Stimulated activated CD4-positive, alpha-beta T cell treated with anti-CD3 and anti-CD28 coated beads, Interleukin-1b, Interleukin-23, amount 100 ng/mL, for 24 hours (primary cell): ENCODE measurements around the gene LPIN3.
"Not testable (repeated sequence)": the region's sequence is repeated elsewhere in the genome, so short reads cannot be mapped to it uniquely, and the experiment has no call there.

Source experiments
- DNase-seq, 4 experiments: peaks; one replicate each; pipeline ENCODE4 v3.0.0-alpha.2; 2020; ENCODE audit warnings: low read depth in 4 of 4, low spot score in 1 of 4

The LPIN3 gene, protein sequence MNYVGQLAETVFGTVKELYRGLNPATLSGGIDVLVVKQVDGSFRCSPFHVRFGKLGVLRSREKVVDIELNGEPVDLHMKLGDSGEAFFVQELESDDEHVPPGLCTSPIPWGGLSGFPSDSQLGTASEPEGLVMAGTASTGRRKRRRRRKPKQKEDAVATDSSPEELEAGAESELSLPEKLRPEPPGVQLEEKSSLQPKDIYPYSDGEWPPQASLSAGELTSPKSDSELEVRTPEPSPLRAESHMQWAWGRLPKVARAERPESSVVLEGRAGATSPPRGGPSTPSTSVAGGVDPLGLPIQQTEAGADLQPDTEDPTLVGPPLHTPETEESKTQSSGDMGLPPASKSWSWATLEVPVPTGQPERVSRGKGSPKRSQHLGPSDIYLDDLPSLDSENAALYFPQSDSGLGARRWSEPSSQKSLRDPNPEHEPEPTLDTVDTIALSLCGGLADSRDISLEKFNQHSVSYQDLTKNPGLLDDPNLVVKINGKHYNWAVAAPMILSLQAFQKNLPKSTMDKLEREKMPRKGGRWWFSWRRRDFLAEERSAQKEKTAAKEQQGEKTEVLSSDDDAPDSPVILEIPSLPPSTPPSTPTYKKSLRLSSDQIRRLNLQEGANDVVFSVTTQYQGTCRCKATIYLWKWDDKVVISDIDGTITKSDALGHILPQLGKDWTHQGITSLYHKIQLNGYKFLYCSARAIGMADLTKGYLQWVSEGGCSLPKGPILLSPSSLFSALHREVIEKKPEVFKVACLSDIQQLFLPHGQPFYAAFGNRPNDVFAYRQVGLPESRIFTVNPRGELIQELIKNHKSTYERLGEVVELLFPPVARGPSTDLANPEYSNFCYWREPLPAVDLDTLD

DNA sequence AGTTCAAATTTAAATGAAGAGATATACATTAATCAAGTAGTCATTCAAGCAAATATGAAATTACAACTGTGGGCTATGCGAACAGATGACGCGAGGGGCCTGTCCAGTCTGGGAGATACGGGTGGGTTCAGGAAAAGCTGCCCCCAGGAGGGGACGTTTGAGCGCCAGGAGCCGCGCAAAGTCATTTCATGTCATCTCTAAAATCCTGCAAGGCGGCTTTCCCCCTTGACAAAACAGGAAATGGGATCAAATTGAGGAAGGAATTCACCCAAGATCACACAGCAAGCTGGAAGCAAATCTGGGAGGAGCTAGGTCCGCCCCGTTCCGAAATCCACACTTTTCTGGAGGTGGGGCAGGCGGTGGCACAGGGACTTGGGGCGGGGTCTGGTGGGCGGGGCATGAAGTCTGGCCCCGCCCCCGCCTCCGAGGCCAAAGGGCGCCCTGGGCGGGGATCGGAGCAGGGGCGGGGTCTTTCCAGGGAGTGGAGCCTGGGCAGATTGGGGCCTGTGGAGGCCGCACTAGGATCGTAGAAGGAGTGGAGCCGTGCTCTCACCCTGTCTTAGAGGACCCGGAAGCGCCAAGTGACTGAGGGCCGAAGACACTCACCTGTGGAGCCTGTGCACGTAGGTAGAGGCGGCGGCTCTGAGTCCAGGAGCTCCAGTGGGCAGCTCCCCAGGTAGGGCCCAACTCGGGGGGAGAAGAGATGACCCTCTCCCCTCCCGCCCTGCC, at the start of gene LPIN3:
TSS of gene LPIN3 (plus strand) at position 495 of the 729 bp plus-strand sequence. CDS start 4,983 bp downstream, outside the sequence.
- peak in 3 of 4 experiments; percentile 32 to 61 (median 42) for DNase-seq

DNA sequence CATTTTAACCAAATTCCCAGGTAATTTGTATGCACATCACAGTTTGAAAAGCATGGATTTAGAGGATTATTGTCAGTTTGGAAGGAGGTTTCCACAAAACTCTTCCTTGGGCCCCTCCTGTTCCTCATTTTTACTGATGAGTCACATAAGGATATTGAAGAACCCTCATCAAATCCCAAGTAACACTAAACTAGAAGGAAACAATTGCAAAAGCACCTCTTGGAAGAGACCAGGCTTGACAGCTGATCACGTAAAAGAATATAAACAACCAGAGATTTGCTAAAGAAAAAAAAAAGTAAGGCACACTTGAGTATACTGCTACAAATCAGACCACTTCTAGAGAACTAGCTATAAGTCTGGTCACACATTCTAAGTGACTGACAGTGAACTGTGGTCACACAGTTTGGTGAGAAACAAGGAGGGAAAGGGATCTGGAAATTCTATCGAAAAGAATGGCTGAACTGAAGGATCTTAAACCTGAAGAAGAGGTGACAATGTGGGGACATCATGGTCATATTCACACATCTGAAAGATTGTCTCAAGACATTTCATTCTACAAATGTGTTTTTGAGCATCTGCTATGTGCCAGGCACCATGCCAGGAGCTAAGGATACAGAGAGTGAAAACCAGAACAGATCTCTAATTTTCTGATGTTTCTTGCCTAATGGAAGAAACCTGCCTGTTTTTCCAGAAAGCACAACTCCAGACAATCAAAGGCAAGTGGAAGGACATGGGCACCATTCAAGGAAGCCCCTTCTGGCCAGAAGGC, 47.2 kb upstream of the LPIN3 start:
- no peak for DNase-seq

DNA sequence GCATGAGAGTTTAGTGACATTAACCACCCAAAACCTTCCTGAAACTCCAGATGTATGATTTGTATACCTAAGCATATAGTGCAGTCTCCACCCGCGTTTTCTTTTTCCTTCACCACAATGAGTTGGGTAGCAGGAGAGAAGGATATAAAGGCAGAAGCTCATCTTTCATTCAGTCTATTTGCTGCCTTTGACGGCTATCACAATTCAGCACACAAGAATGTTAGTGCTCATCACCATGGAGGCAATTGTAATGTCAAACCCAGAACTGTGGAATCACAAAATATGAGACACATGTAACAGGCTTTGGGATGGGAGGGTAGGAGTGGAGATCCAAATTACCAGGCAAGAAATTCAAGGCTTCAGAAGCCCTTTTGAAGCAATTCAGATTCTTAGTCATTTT, 40.7 kb upstream of the LPIN3 start:
- DNase-seq: no peak

DNA sequence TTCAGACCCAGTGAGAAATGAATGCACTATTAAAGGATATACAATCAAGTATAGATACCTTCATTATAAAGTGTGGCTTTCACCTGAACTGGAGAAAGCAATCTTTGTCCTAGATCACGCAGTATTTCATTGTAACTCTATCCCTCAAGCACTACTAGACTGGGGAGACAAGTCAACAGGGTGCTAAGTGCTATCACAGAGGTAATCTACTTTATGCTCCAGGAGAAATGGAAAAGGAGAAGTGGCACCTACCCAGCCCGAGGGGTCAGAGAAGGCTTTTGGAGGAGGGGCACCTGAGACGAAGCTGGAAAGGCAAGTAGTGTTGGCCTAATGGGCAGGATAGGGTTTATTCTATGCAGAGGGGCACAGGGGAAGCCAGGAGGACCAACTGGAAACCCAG, 40.2 kb upstream of the LPIN3 start:
- no peak for DNase-seq

DNA sequence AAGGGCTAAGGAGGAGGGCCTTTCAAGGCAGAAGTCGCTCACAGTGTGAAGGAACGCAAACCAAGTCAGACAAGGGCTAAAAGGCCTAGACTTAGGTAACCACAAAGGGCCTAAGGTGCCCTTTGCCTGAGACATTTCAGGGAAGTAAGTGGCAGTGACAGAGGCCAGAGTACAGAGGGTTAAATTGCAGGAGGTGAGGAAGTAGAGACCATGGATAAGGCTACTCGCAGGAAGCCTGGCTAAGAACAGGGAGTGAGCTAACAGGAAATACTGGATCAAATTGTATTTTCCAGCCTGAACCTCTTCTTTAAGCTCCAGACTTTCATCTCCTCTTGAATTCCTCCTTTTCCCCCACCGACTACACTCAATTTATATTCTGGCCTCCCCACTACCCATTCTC, 39.7 kb upstream of the LPIN3 start:
- DNase-seq: no peak

DNA sequence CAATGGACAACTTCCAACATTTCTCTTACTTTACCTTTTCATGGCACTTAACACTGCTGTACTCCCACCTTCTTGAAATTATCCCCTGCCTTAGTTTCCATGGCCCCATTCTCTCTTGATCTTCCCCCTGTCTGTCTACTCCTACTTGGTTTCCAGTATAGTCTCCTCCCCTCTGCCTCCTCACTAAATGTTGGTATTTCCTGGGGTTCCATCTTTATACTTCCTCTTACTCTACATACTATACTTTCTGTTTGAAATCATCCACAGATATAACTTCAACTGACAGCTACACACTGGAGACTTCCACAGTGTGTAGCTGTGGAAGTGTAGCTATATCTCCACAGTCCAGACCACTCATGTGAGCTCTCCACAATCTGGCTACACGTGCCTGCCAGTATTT, 36.6 kb upstream of the LPIN3 start:
- no peak for DNase-seq

DNA sequence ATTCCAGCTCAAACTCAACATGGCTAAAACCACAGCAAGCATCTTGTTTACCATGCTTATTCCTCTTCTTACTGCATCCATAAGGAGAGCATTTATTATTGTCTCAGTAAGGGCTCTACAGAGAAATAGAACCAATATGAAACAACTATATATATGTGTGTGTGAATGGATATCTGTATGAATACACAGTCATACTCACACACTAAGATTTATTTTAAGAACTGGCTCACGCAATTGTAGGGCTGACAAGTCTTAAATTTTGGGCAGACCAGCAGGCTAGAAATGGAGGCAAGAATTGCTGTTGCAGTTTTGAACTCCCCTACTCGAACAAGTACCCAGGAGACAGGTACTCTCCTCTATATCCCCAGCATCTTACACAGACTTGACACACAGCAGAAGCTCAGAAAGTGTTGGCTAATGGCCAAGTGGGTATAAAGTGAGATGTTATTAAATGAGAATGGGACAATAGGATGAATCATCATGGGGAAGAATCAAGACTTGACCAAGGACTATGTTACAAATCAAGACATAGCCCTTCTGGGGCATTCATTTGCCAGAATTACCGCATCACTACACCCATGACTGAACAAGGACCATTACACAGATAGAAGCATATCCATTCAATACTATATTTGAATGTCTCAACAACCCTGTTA, 36.1 kb upstream of the LPIN3 start:
- no peak for DNase-seq

DNA sequence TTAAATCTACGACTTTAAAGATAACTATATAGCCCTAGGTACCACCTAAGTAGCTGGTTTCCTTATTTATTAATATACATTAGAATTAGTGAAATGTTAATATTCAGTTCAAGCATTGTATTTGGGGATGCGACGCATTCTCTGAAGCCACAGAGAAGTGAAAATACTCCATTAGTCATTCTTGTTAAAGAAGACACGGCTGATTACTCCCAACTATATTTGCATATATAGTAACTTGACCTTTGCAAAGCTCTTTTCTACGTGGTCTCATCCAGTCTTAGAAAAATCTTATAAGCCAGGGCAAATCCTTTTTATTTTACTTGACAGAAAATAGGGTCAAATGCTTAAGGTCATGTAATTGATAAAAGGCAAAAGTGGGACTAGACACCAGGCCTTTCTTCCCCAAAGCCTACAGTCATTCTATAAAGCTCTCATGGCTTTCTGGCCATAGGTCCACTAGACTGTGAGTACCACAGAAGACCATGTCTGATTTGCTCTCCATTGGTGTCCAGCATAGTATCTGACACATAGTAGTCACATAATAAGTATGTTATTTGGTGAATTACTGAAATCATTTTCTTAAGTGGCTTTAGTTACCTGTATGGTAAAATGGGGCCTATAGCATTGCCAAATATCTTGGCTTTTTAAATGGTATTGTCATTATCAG, 34.4 kb upstream of the LPIN3 start:
- no peak for DNase-seq

DNA sequence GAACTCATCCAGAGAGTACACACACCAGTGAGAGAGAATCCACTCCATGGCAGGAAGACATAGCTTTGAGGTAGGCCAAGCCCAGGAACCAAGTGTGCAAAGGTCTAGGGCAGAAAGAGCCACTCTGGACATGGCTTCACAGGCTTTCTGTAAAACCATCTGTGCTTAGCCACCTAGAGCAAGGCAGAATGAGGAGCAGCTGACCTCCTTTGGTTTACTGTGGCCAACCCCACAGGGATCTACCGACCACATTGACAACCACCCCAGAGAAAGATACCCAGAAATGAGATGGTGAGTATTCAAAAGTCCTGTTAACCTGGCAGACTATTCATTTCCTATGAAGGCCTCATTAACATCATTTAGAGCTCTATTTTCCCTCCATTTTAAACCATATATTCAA, 33.6 kb upstream of the LPIN3 start:
- no peak for DNase-seq

DNA sequence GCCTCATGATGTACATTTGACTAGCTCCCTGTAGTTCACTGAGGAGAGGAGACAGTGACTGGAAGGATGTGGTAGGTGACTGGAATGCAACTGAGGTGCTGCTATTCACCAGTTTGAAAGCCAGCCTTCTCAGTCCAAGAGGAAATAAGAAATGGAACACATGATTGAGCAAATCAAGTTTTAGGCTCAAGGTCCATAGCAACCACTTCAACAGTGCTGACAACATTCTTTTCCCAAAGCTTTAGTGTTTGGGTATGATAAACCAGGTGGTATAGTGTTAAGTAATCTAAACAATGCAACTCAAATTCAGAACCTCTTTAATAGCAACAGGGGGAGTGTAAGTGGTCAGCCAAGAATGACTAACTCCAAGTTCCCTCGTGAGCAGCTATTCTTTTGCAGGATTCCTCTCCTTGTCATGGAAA, 32.3 kb upstream of the LPIN3 start:
- DNase-seq: no peak

DNA sequence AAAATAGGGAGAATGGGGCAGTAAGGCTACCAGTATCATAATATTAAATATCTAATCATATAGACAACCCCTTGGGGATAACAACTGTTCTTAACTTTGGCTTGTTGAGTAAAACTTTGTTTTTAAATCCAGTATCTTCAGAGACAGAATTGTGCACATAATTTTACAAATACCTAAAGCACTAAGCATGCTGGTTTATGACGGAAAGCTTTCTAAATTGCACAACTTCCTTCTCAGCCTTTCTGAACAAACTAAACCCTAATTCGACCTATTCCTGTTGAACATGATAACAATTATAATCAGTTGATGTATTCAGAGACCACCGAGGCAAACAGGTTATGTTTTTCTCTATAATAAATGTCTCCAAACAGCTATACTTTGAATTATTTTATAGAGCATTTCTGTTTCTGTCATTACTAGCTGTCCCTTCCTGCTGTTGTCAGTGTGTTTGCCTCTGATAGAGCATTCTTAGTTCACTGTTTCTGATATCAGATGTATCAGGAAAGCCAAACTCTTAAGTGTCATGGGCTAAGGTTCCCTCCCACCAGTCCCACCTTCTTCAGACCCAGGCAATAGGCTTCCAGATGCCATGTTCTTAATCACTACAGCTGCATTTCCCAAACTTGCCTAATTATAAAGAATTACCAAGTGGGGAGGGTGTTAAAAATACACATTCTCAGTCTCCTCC, 31.8 kb upstream of the LPIN3 start:
- DNase-seq: no peak

DNA sequence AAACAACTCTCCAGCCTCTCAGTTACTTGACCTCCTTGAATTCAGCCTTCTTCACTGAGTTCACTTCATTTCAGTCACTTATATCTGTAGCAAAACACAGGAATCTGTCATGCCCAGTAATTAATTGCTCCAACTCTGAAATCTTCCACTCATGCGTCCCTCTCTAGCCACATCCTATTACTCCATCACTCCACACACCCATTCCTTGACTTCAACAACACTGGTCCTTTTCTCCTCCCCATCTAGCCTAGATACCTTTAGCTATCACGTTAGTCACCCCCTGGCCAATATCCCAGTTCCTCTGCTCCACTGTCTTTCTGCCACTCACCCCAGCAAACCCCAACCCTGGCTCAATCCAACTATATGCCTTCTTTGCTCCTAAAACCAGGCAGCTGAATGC, 30.8 kb upstream of the LPIN3 start:
- no peak for DNase-seq

DNA sequence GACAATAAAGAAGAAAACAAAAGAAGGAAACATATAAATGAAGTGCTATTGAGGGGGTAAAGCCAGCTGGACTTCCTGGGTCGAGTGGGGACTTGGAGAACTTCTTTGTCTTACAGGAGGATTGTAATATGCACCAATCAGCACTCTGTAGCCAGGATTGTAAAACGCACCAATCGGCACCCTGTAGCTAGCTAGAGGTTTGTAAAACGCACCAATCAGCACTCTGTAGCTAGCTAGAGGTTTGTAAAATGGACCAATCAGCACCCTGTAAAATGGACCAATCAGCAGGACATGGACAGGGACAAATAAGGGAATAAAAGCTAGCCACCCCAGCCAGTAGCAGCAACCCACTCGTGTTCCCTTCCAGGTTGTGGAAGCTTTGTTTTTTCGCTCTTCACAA, 28.6 kb upstream of the LPIN3 start:
- DNase-seq: not testable (repeated sequence)

DNA sequence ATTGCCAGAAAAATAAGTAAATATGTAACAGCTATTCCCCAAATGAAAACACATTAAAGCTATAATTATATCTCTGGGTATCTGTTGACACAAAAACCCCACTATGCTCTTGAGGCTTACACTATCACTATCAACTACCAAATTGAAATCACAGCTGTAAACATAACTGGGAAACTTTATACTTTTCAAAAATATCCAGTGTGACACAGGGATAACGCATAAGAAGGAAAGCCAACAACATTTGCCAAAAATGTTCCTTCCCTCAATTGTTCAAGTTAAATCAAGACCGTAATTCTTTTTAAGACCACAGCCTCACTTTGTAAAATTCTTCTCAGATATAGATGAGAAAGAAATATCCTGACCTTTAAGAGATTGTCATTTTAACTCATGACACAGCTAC, 26.2 kb upstream of the LPIN3 start:
- no peak for DNase-seq

DNA sequence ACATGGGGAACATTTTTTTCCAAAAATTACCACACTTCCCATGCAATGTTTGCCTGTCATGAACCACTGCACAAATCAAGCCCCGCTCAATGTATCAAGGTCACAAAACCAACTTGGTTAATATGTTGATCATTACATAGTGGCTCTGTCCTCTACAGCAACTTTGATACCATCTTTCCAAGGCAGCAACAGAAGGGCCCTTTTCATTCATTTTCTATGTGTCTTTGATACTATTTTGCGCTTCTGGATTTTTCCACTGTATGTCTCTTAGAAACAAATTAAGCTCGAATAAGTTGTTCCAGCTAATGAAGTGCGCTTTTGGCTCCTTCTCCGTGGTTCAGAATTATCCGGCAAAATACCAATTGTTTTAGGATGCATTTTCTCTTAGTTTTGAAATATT, 24.6 kb upstream of the LPIN3 start:
- DNase-seq: no peak

DNA sequence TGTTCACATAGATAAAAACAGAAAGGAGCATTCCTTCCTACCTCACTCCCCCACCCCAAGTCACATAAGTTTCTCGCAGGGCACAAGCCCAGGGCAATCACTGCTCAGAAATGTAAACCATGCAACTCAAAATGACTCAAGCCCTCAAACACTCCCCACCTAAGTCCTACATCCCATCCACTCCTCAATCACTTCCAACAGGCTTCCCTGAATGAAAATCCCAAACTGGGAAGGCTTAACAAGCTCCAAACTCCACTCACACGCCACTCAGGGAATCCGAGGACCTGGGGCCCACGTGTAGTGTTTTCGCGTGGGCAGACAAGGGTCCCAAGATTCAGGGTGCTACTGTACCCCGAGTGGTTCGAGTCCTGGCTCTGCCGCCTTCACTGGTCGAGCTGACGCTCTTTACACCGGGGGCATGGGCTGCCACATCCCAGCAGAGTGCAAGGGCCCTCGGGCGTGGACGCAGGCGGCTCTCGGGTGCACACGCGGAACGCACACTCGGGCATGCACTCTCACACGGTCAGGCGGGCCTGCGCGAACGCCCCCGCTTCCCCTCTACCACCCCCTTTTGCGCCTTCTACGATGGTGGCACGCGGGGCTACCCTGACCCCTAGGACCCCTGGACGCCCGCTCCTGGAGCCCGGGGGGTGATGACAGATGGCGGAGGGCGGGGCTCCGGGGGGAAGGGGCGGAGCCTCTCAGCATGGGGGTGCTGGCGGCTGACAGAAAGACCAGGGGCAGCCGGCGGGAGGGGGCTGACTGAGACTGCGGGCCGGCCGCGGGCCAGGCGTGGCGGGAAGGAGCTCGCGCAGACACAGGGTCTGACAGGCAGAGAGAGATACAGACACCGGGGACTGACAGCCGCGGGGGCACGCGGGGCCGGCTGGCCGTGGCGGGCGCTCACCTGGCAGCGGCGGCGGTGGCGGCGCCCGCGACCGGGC, 23.7 kb upstream of the LPIN3 start:
- DNase-seq: peak; percentile 50 to 73 (median 70)

DNA sequence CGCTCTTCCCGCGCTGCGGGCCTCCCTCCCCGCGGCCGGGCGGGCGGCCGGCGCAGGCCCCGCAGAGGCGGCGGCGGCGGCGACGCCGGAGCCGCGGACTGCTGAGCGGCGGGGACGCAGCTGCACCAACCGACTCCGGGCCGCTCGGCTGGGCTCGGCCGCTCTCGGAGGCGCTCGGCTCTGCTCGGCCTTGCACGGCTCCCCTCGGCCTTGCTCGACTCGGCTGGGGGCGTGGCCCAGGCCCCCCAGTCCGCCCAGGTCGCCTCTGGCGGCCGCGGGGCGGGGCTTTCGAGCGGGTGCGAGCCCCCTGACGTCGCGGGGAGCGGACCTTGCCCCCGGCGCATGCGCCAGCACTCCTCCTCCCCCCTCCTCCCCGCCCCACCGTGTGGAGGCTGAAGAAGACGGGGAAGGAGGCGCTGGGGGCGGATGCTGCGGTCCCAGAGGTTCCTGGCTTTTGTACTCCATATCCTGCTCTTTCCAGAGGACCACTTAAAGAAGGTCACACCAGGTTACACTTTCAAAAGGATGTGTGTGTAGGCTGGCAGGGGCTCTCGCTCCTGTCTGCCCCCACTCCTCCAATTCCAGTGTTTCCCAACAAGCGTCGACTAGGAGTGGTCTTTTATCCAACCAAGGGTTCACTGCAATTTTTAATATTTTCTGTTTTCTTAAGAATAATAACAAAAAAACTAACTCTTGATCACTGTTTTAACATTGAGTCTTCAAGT, 22.9 kb upstream of the LPIN3 start, which contains the start of gene ZHX3:
TSS of gene ZHX3 (minus strand) at position 186 of the 725 bp plus-strand sequence. CDS start 112,815 bp downstream, outside the sequence.
- peak; percentile 82 to 97 (median 94) for DNase-seq
